Left lung (tissue), 10 donors: ENCODE data around the gene WNT9B. TPM values are rescaled to one million over a fixed set of nuclear protein-coding genes. Genes with fewer than 3 reads are reported as not detected.

Experiments
- ATAC-seq: fragments of 200-7000 bp; cut with Tn5 transposase; one replicate; pipeline ENCODE4 v1.9.1; 2020; ENCODE audit warnings: moderate library complexity
- DNase-seq, 4 donors: peaks; one replicate each; pipeline ENCODE4 v3.0.0-alpha.2; 2013 to 2020
- H3K27ac ChIP-seq, 2 donors: fragments of 200-600 bp; sonication (generic) in 1 of 2; one replicate each; pipeline versions ENCODE4 v1.5.0 to v1.8.0; 2020 to 2021
- H3K27me3 ChIP-seq, 2 donors: fragments of 200-600 bp; sonication (generic) in 1 of 2; one replicate each; pipeline versions ENCODE4 v1.5.0 to v1.8.0; 2020 to 2021
- H3K36me3 ChIP-seq, 2 donors: fragments of 200-600 bp; sonication (generic) in 1 of 2; one replicate each; pipeline versions ENCODE4 v1.5.0 to v1.8.0; 2020 to 2021
- H3K4me1 ChIP-seq, 2 donors: fragments of 200-600 bp; one replicate each; pipeline ENCODE4 v1.8.0; 2021
- H3K4me3 ChIP-seq, 2 donors: fragments of 200-600 bp; sonication (generic) in 1 of 2; one replicate each; pipeline versions ENCODE4 v1.5.0 to v1.8.0; 2020 to 2021; ENCODE audit warnings: mild to moderate bottlenecking in 1 of 2
- H3K9me3 ChIP-seq, 2 donors: fragments of 200-600 bp; sonication (generic) in 1 of 2; one replicate each; pipeline versions ENCODE4 v1.5.0 to v1.8.0; 2020 to 2021
- CTCF ChIP-seq, 2 donors: fragments of 200-600 bp; sonication (generic) in 1 of 2; IDR thresholded peaks; one replicate each; pipeline versions ENCODE4 v1.5.0 to v1.8.0; 2021; ENCODE audit warnings: antibody characterized with exemption in 2 of 2
- intact Hi-C, 2 donors: fragments of 100-400 bp; cut with DNase I; formaldehyde crosslinking; loops; one replicate each; pipeline versions ENCODE4 v1.11.2 to v1.14.2; 2022
- polyA plus RNA-seq, 6 donors: library from polyadenylated mRNA; unstranded; fragments of 120-200 nt; gene quantifications; one replicate each; pipeline ENCODE4 v1.2.1, GENCODE V29; 2013; ENCODE audit not compliant: insufficient read length in 6 of 6
- total RNA-seq, 2 donors: library from RNA; stranded (reverse); fragmentation: NEBNext Ultra II Directional; extraction: Animal tissue kit (Norgen Biotek cat#: 25700); gene quantifications; one replicate each; pipeline ENCODE4 v1.2.1, GENCODE V29; 2021
- donor health status: DM: no; HTN: yes; CAD: no.
- donor health status: DM: no; HTN: no; CAD: no.

Gene WNT9B
- total and polyA plus RNA-seq, 8 donors = 0.07 to 1.2 (median 0.21) TPM

GRCh38 chr17:46842835-46843234 is 8.5 kb upstream of the WNT9B start:
- intact Hi-C loops = loop anchor here in 1 of 2 donors (10.0 kb wide), 1 partner anchor 92 kb away; no protein-coding TSS in a partner anchor
- ATAC-seq (no peak), DNase-seq (no peak)
- Histone ChIP-seq H3K27ac (no peak overlapping the region), H3K4me3 (no peak overlapping the region), H3K9me3 (peaks cover 0 to 13% of the 10 kb centered on the region in 2 donors), H3K27me3 (peaks cover 10 to 69% of the 10 kb centered on the region in 2 donors), H3K36me3 (no peaks in the 10 kb centered on the region), H3K4me1 (peaks cover 0 to 6% of the 10 kb centered on the region in 2 donors)
- TF ChIP-seq CTCF (IDR thresholded peaks at IDR 0.05) = peak in 1 of 2 donors; percentile 16

GRCh38 chr17:46847204-46848191 is 3.9 kb upstream of the WNT9B start:
- no peak for DNase-seq
- intact Hi-C loops = loop anchor here in 1 of 2 donors (10.0 kb wide), 1 partner anchor 87 kb away; no protein-coding TSS in a partner anchor
- peaks cover 0 to 13% of the 10 kb centered on the region in 2 donors for H3K9me3 ChIP-seq
- no peak overlapping the region for H3K4me3 ChIP-seq
- no peaks in the 10 kb centered on the region for H3K36me3 ChIP-seq
- no peak for ATAC-seq
- H3K27me3 ChIP-seq = peaks cover 23 to 76% of the 10 kb centered on the region in 2 donors
- H3K27ac ChIP-seq = no peak overlapping the region
- peaks cover 5 to 10% of the 10 kb centered on the region in 2 donors for H3K4me1 ChIP-seq
- no peak for TF ChIP-seq CTCF (IDR thresholded peaks at IDR 0.05)

- no peak for TF ChIP-seq CTCF (IDR thresholded peaks at IDR 0.05)
- DNase-seq = no peak
- ATAC-seq = no peak
- H3K27ac ChIP-seq = no peak overlapping the region
- H3K4me3 ChIP-seq = no peak overlapping the region
- intact Hi-C loops = loop anchor here in 1 of 2 donors (10.0 kb wide), 1 partner anchor 86 kb away; no protein-coding TSS in a partner anchor
- peaks cover 0 to 2% of the 10 kb centered on the region in 2 donors for H3K9me3 ChIP-seq
- no peaks in the 10 kb centered on the region for H3K36me3 ChIP-seq
- H3K27me3 ChIP-seq = peaks cover 30 to 85% of the 10 kb centered on the region in 2 donors
- peaks cover 5 to 10% of the 10 kb centered on the region in 2 donors for H3K4me1 ChIP-seq
Observed at GRCh38 chr17:46848534-46848933, 2.8 kb upstream of the WNT9B start.

DNA sequence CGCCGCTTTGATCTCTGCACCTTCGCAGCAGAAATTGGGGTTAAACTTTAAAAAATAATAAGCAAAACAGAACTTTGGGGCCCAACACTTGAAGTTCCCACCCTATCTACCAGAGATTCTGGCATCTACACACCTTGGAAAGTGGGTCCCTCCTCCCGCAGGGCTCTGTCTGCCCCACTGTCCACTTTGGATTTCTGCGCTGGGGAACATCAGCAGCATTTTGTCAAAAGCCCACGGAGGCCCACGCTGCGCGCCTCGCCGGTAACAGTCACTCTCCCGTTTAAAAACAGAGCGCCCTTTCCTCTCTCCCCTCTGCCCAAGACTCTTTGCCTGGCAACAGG is 725 bp upstream of the WNT9B start:
- no peaks in the 10 kb centered on the region for H3K9me3 ChIP-seq
- H3K27me3 ChIP-seq = peaks cover 30 to 93% of the 10 kb centered on the region in 2 donors
- TF ChIP-seq CTCF (IDR thresholded peaks at IDR 0.05) = no peak
- intact Hi-C loops = no loop called here
- H3K4me1 ChIP-seq = peaks cover 5 to 10% of the 10 kb centered on the region in 2 donors
- DNase-seq (no peak), ATAC-seq (no peak)
- no peaks in the 10 kb centered on the region for H3K36me3 ChIP-seq
- H3K4me3 ChIP-seq = no peak overlapping the region
- H3K27ac ChIP-seq = no peak overlapping the region

GRCh38 chr17:46853896-46854444 is 2.6 kb downstream of the WNT9B start:
- ATAC-seq (no peak), DNase-seq (no peak)
- Histone ChIP-seq H3K36me3 (no peaks in the 10 kb centered on the region), H3K4me1 (peaks cover 5 to 10% of the 10 kb centered on the region in 2 donors), H3K9me3 (no peaks in the 10 kb centered on the region), H3K27ac (no peak overlapping the region), H3K4me3 (no peak overlapping the region), H3K27me3 (peaks cover 30 to 89% of the 10 kb centered on the region in 2 donors)
- no peak for TF ChIP-seq CTCF (IDR thresholded peaks at IDR 0.05)
- intact Hi-C loops = no loop called here
